NCI-H82 (cell line): Measurements from ENCODE around the gene ATOH8.

Experiments used
- DNase-seq: peaks from one replicate; lab custom pipeline; 2025; lab: John Stamatoyannopoulos, UW

ATOH8 gene

DNA sequence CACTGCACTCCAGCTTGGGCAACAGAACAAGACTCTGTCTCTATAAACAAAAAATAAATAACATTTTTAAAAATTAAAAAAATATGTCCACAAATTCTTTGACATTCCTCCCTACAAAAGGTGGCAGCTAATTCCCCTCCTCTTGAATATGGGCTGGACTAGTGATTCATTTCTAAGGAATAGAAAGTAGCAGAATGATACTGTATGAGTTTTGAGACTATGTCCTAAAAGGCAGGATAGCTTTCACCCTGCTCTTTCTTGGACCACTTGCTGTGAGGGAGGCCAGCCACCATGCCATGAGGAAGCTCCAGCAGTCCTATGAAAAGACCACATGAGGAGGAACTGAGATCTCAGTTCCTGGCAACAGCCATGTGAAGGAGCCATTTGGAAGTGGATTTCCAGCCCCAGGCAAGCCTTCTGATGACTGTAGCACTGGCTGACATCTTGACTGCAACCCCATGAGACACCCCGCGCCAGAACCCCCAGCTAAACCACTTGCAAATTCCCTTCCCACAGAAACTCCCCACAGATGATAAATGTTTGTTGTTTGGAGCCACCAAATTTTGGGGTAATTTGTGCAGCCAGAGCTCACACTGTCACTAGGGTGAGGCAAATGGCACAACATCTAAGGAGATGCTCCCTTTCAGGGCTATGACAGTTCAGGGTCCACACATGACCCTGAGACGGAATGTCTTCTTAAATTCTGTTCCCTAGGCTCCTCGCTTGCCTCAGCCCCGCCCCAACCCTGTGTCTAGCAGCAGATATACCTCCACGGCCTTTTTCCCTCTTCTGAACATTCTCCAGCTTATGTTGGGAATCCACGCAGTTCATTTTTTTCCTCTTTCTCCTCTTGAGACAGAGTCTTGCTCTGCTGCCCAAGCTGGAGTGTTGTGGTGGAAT is 17.1 kb upstream of the ATOH8 start:
- DNase-seq, result no peak

DNA sequence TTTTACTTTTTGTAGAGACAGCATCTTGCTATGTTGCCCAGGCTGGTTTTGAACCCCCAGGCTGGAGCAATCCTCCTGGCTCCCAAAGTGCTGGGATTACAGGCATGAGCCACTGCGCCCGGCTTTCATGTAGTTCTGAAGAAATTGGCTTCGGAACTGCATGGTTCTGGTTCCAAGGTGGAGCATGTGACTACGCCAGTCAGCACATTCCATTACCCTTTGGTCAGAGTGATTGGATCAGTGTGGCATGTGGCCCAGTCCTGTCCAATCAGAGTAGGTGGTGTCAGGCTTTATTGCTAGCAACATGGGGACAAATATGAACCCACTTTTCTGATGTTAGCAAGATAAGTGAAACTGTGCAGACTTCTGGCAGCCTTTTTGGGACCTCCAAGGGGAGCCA is 16.3 kb upstream of the ATOH8 start:
- DNase-seq, result no peak

DNA sequence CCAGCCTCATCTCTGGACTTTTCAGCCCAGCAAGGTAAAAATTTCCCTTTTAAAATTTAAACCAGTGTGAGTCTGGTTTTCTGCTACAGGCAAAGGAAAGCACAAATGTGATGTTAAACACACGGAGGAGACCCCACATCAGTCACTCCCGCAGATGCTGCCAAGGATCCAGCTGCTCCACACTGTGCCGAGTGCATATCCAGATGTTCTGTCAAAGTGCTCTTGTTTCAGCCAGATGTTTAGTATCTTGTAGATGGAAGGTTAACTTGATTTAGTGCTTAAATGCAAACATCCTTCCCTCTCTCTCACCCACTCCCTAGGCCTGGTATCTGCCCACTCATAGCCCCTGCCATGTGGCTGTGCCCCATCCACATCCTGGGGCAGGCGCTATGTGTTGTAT is 15.8 kb upstream of the ATOH8 start:
- DNase-seq, result no peak

DNA sequence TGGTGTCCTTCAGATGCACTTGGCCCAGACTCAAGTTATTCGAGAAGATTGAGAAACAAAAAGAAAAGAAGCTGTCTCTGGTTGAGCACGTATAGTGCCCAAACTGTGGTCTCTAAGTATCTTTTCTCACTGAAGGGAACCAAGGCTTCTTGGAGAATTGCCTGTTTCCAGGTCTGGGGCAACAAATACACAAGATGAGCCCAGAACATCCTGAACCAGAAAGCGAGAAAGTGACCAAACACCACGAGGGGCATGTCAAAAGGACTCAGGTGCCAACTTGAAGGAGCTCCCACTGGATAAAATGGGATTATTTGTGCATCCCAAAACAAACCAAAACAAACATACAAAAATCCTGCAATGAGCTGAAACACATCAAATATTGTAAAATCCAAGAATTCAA is 13.6 kb upstream of the ATOH8 start:
- DNase-seq, result no peak

DNA sequence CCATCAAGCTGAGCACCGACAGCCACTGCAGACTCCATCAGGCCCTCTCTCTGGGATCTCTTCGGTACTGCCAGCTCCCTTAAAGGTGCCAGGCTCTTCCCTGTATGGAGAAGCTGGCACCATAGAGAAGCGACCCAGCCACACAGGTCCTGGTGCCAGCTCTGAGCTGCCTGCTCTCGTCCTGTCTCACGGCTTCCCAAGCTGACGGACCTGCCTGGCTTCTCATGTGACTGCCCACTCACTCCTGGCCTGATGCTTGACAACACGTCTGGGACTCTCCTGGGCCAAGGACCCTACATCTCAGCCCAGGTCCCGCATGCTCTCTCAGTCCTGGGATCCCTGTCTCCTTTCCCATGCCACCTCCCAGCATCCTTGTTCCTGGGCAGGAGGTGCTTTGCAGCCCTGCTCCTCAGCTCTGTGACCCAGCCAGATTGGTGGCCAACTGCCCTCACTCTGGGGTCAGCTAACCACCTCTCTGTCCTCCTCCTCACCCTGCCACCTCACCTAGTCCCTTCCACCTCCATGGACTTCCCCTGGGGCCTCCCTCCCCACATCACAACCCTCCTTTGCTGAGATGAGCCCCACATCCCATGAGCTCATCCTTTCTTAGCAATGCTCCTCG is 12.5 kb upstream of the ATOH8 start:
- DNase-seq, result no peak

DNA sequence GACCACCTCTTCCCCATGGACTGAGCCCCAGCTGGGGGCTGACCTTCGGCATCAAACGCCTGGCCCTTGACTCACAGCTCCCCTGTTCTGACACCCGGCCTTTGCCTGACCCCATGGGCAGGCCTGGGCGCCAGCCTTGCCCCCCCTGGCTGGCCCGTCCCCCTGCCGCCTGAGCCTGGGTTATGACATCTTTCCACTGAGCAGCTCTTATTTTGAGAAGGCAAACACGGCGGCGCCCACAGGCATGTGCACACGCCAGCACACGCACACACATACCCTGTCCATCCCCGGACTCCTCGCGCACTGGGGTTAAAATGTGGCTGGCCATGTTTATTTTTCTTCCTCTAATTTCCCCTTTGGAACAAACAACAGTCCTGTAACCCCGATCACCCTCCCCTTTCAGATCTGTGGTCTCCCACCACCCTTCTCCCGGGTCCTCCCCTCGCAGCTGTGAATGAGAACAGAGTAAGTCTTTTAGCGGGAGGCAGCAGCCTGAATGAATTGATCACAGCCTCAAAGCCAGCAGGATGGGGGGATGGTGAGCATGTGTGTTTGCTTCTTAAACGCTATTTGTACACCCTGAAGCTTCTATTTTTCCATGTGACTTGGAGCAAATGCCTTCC is 11.8 kb upstream of the ATOH8 start:
- peak; percentile 94 for DNase-seq

DNA sequence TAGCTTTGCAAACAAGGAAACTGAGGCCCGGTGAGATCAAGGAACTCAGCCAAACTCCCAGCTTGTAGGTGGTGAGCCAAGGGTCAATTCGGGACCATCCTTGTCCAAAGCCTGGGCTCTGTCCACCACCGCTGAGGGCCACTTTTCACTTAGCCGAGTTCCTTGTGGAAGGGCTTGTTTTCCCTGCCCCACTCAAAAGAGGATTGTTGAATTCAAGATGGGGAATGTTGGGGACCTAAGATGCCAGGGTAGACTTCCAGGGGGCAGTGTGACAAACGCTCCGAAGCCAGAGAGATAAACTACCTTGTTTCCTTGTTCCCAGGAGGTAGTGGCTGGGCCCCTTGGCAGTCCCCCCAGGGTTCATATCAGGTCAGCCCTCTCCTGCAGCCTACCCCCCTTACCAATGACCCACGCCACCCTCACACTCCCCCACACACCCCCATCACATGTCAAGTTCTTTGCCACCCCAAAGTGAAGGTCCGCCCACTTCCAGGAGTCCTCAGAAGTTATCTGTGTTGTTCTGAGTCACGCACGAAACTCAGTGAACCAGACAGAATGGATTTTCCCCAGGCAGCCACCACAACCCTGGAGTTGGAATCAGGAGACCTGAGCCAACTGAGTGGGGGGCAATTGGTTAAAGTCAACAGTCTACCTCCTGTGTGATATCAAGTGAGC is 10.3 kb upstream of the ATOH8 start:
- no peak for DNase-seq

DNA sequence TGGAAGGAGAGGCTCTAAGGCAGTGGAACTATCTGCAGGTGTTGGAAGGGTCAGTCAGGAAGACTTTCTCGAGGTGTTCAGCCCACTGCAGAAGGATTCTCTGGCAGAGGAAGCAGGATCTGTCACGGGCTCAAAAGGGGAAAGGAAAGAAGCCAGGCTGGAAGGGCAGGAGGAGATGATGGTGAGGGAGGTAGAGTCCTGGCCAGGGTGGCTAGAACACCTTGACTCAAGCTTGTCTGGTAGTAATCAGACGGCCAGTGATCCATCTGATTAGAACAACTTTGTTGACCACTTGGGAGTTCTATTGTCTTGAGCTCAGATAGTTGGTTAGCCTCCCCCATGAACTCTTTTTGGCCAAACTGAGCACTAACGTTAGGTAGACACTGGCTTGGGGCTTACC is 9.7 kb upstream of the ATOH8 start:
- no peak for DNase-seq

DNA sequence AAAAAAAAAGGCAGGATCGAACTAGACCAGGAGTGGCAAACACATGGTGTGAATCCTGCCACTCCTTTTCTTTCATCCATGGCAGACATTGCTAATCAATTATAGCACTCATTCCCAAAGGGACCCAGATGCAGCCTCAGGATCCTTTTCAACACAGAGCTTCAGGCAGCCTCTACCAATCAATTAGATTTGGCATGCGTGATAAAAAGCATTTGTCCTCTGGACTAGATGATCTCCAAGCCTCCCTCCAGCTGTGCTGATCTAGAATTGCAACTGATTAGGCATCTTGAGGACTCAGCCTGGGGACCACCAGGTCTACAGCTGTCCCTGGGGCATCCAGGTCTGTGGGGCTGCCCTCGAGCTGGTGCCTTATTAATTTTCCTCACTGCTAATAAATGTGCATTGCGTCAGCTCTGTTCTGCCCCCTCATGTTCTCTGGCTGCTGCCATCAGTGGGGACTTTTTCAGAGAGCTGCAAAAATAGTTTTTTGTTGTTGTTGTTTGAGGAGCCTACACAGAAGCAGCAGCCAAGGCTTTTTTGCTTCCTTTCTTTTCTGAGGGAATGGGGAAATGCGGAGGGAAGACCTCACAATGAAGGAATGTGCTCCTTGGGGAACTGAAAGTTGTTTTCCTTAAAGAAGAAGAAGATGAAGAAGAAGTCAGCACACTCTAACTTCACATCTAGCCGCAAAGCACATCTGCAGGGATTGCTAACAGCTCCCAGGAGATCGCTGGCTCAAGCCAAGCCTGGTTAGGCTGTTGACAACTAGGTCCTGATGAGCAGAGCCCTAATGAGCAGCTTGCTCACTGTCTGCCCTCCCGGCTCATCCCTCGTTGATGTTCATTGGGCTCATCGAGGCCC is 8.8 kb upstream of the ATOH8 start:
- DNase-seq, result peak; percentile 88

DNA sequence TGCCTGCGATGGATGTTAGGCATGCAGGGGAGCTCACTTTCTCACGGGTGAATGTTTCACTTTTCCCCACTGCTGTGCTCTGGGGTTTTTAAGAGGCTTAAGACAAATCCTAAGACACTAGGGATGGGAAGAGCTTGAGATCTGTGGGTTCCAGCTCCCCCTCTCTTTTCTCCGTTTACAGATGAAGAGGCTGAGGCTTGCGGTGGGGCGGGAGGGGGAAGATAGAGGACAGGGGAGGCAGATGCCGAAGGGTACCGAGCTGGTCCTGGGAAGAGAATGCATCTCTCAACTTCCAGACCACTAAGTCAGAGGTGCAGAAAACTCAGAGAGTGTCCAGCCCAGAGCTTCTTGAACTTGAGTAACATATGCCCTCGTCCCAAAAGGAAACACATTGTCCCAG is 8.2 kb upstream of the ATOH8 start:
- no peak for DNase-seq

DNA sequence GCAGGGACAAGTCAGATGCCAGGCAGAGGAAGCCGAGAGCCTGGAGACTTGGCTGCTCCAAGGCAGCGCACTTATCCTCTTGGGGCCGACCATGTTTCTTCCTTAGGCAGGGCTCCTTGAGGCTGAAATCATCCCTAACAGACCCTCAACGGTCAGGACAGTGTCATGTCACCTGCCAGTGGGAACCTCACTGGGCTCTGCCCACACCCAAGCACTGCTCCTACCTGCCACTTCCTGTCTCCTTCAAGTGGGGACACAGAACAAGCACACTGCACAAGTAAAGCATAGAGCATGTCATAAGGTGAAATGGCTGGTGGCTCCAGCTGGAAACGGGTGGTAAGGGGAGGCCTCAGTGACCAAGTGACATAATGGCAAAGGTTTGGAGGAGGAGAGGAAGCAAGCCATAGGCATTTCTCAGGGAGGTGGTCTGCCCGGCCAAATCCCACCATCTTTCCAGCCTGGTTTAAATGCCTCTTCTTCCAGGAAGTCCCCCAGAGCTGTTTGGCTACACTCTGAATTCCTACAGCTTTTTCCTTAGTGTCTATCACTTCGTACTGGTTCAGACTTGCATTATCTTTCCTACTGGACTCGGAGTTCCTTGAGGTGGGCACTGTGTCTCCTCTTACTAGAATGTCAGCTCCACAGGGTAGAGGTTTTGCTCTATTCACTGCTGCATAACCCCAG is 7.3 kb upstream of the ATOH8 start:
- DNase-seq, result no peak

DNA sequence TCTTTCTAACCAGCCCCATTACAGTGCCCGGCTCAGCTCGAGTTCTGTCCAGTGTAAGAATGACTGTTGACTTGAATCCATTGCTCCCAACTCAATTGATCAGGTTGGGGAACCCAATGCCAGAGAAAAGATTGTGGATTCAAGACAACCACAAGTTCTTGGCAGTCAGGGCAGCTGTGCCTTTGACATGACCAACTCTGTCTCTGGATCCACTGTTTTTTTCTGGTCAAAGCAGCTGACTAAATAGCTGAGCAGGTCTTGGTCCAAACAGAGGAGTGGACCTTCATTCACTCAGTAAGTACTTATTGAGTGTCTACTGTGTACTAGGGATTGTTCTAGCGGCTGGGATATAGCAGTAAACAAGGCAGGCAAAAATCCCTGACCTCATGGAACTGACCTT is 6.3 kb upstream of the ATOH8 start:
- no peak for DNase-seq

DNA sequence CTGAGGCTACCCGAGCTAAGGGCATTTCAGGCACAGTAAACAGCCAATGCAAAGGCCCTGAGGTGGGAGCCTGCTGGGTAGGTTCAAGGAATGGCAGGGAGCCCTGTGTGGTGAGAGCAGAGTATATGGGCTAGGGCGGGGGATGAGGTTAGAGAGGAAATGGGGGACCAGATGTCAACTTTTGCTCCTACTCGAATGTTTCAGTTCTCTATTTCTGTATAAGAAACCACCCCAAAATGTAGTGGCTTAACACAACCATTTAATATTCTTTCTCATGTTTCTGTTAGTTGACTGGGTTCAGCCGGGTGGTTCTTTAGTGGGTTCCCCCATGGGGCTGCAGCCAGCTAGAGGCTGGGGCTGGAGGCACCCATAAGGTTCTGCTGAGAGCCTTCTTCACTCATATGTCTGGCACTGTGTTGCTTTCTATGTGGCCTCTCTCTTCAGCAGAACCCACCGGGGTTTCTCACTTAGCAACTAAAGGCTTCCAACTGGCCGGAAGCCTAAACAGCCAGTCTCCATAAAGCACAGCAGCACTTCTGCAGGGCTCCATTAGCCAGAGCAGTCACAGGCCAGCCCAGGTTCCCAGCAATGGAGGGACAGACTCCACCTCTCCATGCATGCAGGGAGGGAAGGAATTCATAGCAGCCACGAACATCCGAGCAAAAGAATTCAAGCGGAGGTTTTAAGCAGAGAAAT is 5.6 kb upstream of the ATOH8 start:
- DNase-seq, result no peak

DNA sequence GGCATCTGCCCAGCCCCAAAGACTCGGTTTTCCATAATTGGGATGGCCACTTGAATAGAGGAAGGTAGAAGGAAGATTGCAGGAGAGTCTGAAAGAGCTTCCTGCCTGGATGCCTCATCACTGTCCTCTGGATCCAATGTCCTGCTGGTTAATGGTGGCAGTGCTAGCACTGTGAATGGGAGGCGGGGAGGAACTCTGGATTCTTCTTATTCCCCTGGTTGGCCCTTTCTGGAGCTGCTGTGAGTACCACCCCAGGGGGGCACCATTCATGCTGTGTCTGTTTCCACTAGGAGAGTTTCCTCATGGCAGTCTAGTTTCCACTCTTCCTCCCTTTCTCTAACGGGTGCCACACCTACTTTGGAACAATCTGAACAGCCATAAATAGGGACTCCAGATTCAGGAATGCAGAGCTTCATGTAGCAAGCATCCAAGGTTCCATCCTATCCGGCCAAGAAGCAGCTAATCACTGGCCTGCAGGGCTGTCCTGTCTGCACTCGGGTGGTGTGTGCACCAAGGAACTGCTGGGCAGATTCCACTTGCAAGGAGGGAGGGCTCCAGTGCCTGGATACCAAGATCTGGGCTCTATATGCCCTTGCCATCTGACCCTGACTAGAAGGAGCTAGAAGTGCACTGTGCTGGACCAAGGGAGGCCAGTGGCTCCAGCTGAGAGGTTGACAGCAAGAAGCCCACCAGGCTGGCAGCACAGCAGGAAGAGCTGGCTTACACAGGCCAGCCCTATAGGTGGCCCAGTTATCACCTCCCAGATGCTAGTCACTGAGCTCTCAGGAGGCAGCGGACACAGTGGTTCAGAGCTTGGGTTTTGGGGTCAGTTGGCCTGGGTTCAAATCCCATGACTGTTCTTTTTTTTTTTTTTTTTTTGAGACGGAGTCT is 4.6 kb upstream of the ATOH8 start:
- DNase-seq, result no peak

DNA sequence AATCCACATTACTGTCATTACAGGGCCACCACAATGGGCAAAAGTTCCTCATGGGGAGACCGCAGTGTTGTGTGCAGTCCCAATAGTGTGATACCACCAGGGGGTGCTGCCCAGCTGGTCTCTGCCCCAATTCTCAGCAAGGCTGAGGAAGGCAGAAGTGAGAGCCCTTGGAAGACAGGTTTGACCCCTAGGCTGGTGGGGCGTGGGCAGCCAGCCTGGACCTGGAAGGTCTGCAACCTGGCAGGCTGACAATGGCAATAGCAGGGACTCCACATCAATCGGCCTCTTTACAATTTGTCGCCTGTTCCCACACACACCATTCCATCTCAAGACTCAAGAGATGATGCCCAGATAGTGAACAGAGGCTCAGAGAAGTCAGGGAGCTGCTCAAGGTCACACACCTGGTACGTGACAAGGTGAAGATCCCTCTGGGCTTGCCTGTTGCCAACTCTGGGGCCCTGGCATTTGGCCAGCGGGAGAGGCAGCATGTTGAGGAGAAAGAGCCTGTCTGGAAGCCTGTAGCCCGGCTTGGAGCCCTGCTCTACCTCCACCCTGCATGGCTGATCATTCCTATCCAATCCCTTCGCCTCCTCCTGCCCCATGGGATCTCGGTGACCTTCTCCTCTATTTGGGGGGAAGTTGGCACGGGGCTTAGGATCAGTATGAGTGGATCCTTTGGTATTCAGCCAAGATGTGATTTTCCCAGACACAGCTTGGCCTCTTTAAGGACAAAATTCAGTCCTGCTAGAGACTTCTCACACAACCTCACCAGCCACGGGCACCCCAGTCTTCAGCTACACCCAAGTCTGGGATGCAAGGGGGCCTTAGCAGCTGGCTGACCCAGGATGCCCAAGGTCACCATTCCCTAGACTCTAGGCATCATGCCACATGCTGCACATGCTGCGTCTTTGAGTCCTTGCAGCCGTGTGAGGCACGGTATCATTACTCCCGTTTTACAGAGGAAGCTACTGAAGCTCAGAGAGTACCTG is 2.9 kb upstream of the ATOH8 start:
- peak; percentile 81 for DNase-seq

DNA sequence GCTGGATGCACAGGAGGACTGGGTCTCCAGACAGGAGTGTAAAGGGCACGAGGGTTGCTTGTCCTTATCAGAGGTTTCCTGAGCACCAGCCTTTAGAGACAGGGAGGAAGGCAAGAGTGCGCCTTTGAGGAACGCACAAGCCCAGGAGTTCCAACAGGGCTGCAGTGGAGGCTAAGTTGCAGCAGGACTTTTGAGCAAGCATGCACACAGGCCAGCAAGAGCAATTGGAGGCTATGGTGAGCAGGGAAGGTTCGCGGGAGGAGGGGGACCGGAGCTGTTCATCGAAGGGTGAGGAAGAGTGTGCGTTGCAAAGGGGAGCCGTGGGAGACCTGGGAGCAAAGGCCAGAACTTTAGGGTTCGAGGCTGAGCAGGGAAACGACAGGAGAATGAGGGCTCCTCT is 2.2 kb upstream of the ATOH8 start:
- DNase-seq, result no peak

DNA sequence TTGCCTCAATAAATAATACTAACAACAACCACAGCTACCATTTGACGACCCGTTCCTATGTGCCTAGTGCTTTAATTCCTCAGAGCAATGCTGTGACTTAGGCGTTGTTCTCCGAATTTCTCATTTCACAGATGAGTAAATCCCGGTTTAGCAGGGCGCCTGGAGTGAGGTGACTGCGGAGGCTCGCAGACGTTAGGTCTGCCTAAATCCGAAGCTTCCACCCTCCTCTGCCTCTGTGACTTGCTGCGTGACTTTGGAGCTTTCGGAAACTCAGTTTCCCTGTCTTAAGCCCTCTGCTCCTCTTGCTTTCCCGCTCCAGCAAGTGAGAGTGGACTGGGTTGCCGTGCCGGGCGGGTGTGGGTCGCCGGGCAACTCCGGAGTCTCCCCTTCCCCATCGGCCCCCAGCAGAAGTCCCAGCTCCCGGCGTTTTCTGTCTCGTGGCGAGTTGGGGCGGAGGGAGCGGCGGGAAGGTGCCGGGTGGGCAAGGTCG is 711 bp upstream of the ATOH8 start:
- DNase-seq, result peak; percentile 47
